ENCODE results near the gene UNC93A.
"Not testable (repeated sequence)": the region's sequence is repeated elsewhere in the genome, so short reads cannot be mapped to it uniquely, and the experiment has no call there.

UNC93A gene

GRCh38 chr6:167345960-167346359 is 54.8 kb downstream of the UNC93A start:
- DNase-seq: no peak

GRCh38 chr6:167347226-167347625 is 56.1 kb downstream of the UNC93A start:
- DNase-seq: no peak

GRCh38 chr6:167349631-167350274 is 58.6 kb downstream of the UNC93A start:
- DNase-seq: no peak

GRCh38 chr6:167350275-167350696 is 59.2 kb downstream of the UNC93A start:
- no peak for DNase-seq

- DNase-seq: peak; percentile 93
Measured at GRCh38 chr6:167350731-167351655, 59.9 kb downstream of the UNC93A start.

- DNase-seq: peak; percentile 76
Measured at GRCh38 chr6:167351656-167352345, 60.7 kb downstream of the UNC93A start.

GRCh38 chr6:167356874-167357273 is 65.8 kb downstream of the UNC93A start:
- DNase-seq: no peak

GRCh38 chr6:167358394-167358793 is 67.3 kb downstream of the UNC93A start:
- DNase-seq: not testable (repeated sequence)

- not testable (repeated sequence) for DNase-seq
Measured at GRCh38 chr6:167361170-167361569, 70.1 kb downstream of the UNC93A start.
